ENCODE measurements around the gene ACAD9. TPM values are rescaled to one million over a fixed set of nuclear protein-coding genes. Genes with fewer than 3 reads are reported as not detected.
A peak's percentile ranks its signal among the peaks of the same experiment; 100 is the strongest.

ACAD9 gene
- total and polyA plus RNA-seq, 9 of the 15 experiments (the other 6 are each of a cell fraction or from before 2014, with no cell fraction given) = 10.2 to 32.6 (median 22.8) TPM

GRCh38 chr3:128870347-128870746 lies 9.1 kb upstream of the ACAD9 start (continued):
- TF ChIP-seq DMBX1 (CRISPR knock-in tag; IDR thresholded peaks at IDR 0.05; ENCODE audit: borderline replicate concordance) = no peak
- TF ChIP-seq E2F4 (CRISPR knock-in tag; IDR thresholded peaks at IDR 0.05; ENCODE audit: low read depth) = no peak

GRCh38 chr3:128872282-128872681 lies 7.1 kb upstream of the ACAD9 start:
- BruUV-seq (replicated peaks) = no TSS peak
- Histone ChIP-seq H3K36me3 (ENCODE audit: control insufficient read depth, insufficient read depth, low read length) (no peaks in the 10 kb centered on the region), H3K79me2 (ENCODE audit: control insufficient read depth, insufficient read depth, low read length) (no peaks in the 10 kb centered on the region), H3K27ac (ENCODE audit: extremely low read depth, low read depth, low read length) (no peak overlapping the region), H3K9ac (ENCODE audit: insufficient read depth in 1 of 2, low read depth in 2 of 2, low read length in 2 of 2) (no peak overlapping the region), H3K4me2 (ENCODE audit: insufficient read depth, low read length) (no peak overlapping the region), H3K27me3 (ENCODE audit: control insufficient read depth in 2 of 2, insufficient read depth in 2 of 2, low read length in 2 of 2) (no peaks in the 10 kb centered on the region), H3K4me1 (replicated peaks in 1 of 2; ENCODE audit: control insufficient read depth in 2 of 2, insufficient read depth in 2 of 2, low read length in 2 of 2) (peaks cover 4 to 11% of the 10 kb centered on the region in 2 experiments; a peak in 4 of 5 replicates), H3K4me3 (no peak overlapping the region), H3K9me1 (ENCODE audit: control insufficient read depth, insufficient read depth, low read length) (no peaks in the 10 kb centered on the region), H3K9me3 (replicated peaks; ENCODE audit: control insufficient read depth, insufficient read depth, low read depth, low read length) (no peaks in the 10 kb centered on the region), H2AFZ (ENCODE audit: low read depth, low read length) (peak overlapping the region; percentile 39; the same call in 1 of the 2 replicates), H4K20me1 (replicated peaks; ENCODE audit: control insufficient read depth, insufficient read depth, low read length) (no peaks in the 10 kb centered on the region)
- ATAC-seq = no peak
- TF ChIP-seq RBM25 (IDR thresholded peaks at IDR 0.05; ENCODE audit: low read depth, low read length, severe bottlenecking) (peak; percentile 13), WHSC1 (IDR thresholded peaks at IDR 0.05; ENCODE audit: low read length) (no peak), ZNF121 (CRISPR knock-in tag; conservative IDR thresholded peaks at IDR 0.05) (0 out of 2 replicates have a peak, but pooled peaks have one; percentile 36), PRDM10 (IDR thresholded peaks at IDR 0.05; ENCODE audit: partially characterized antibody) (peak; percentile 58)
- CTCF ChIA-PET (ENCODE audit: low intra/inter-chr PET ratio) = no interaction called here
- in situ Hi-C loops (cut with MboI) (no loop called here), intact Hi-C loops (cut with micrococcal nuclease) (no loop called here)
- no peak for DNase-seq (ENCODE audit: extremely low read depth in 1 of 4, low spot score in 3 of 4)
- WGBS (ENCODE audit: insufficient coverage, low coverage, missing lambda C conversion rate) = 59% methylated on average over 2 of the region's 4 CpGs
- no peak for FAIRE-seq
- POLR2A ChIA-PET = interaction anchor here (0.5 kb wide), 1 partner anchor 1886 kb away, joined by 4 read pairs; no protein-coding TSS in a partner anchor
